Caco-2 (cell line): ENCODE results near the gene PCNP. TPM values are rescaled to one million over a fixed set of nuclear protein-coding genes. Genes with fewer than 3 reads are reported as not detected.

Experiments
- BruUV-seq: library from RNA; stranded (reverse); fragments of 400-500 nt; replicated peaks from 2 replicates; lab custom pipeline; 2021; lab: Mats Ljungman, UMichigan
- CTCF ChIA-PET: fragments of 300-600 bp; sonication (Branson Sonifier 250); formaldehyde crosslinking; loops from one replicate; lab custom pipeline; 2022; ENCODE audit warnings: antibody characterized with exemption; lab: Charles Lee
- POLR2A ChIA-PET: fragments of 300-600 bp; sonication (Branson Sonifier 250); formaldehyde crosslinking; loops from one replicate; lab custom pipeline; 2022; ENCODE audit warnings: antibody characterized with exemption; lab: Charles Lee
- DNase-seq, 2 experiments: peaks; one replicate each; pipeline versions ENCODE4 v3.0.0 to v3.0.0-alpha.2; 2020 to 2022
- H3K27me3 ChIP-seq: replicated peaks from 2 replicates; pipeline ENCODE4 v1.6.0; 2011; ENCODE audit warnings: low read length; ENCODE audit not compliant: control insufficient read depth, insufficient read depth
- H3K36me3 ChIP-seq: 2 replicates; pipeline ENCODE4 v1.5.1; 2011; ENCODE audit warnings: low read length; ENCODE audit not compliant: control insufficient read depth, insufficient read depth
- H3K4me1 ChIP-seq: fragments of 250-450 bp; sonication (Bioruptor Pico); 2 replicates; pipeline ENCODE4 v1.5.1; 2020; ENCODE audit warnings: mild to moderate bottlenecking
- H3K4me3 ChIP-seq: 2 replicates; pipeline ENCODE4 v1.5.1; 2011; ENCODE audit warnings: low read depth, mild to moderate bottlenecking, control low read depth, low read length
- H3K9me3 ChIP-seq: fragments of 250-450 bp; sonication (Bioruptor Pico); 2 replicates; pipeline ENCODE4 v1.5.1; 2020; ENCODE audit warnings: mild to moderate bottlenecking, moderate library complexity
- H3K27ac Mint-ChIP-seq: one replicate; pipeline ENCODE4 v1.8.0; 2022; ENCODE audit warnings: mixed read lengths; ENCODE audit not compliant: unreplicated experiment
- H3K27me3 Mint-ChIP-seq: one replicate; pipeline ENCODE4 v1.8.0; 2022; ENCODE audit warnings: mixed read lengths; ENCODE audit not compliant: insufficient read depth, unreplicated experiment
- H3K36me3 Mint-ChIP-seq: one replicate; pipeline ENCODE4 v1.8.0; 2022; ENCODE audit warnings: mild to moderate bottlenecking, mixed read lengths; ENCODE audit not compliant: insufficient read depth, unreplicated experiment
- H3K4me1 Mint-ChIP-seq: one replicate; pipeline ENCODE4 v1.8.0; 2022; ENCODE audit warnings: low read depth, mixed read lengths; ENCODE audit not compliant: unreplicated experiment
- H3K4me3 Mint-ChIP-seq: one replicate; pipeline ENCODE4 v1.8.0; 2022; ENCODE audit warnings: mild to moderate bottlenecking, moderate library complexity, mixed read lengths; ENCODE audit not compliant: unreplicated experiment
- H3K9me3 Mint-ChIP-seq: one replicate; pipeline ENCODE4 v1.8.0; 2022; ENCODE audit warnings: mixed read lengths; ENCODE audit not compliant: unreplicated experiment
- CTCF ChIP-seq, 2 experiments: fragments of 200-600 bp in 1 of 2; IDR thresholded peaks; 1 replicate in 1 of 2; 2 replicates in 1 of 2; pipeline versions ENCODE4 v1.5.1 to v1.8.0; 2011 to 2022; ENCODE audit warnings: antibody characterized with exemption in 1 of 2, control low read depth in 1 of 2, inconsistent platforms in 1 of 2, low read depth in 1 of 2, low read length in 1 of 2, mild to moderate bottlenecking in 1 of 2, moderate library complexity in 1 of 2; ENCODE audit not compliant: insufficient read depth in 1 of 2, severe bottlenecking in 1 of 2, unreplicated experiment in 1 of 2
- intact Hi-C: fragments of 100-400 bp; cut with micrococcal nuclease; formaldehyde crosslinking; loops from one replicate; pipeline ENCODE4 v1.10.0; 2022; ENCODE audit not compliant: unreplicated experiment
- total RNA-seq: library from RNA; stranded (reverse); gene quantifications from 2 replicates; pipeline ENCODE4 v1.2.3, GENCODE V29; 2022

PCNP gene
- total RNA-seq, 1 experiment from 2014 or later = 141 TPM

- no peak for TF ChIP-seq CTCF (IDR thresholded peaks at IDR 0.05; ENCODE audit: insufficient read depth in 1 of 2, low read depth in 1 of 2, low read length in 1 of 2, severe bottlenecking in 1 of 2, unreplicated experiment in 1 of 2)
- Mint-ChIP-seq H3K9me3 (no peaks in the 10 kb centered on the region), H3K36me3 (peaks cover 39% of the 10 kb centered on the region), H3K4me1 (peaks cover 18% of the 10 kb centered on the region), H3K4me3 (no peak overlapping the region), H3K27me3 (no peaks in the 10 kb centered on the region), H3K27ac (no peak overlapping the region)
- Histone ChIP-seq H3K9me3 (no peaks in the 10 kb centered on the region), H3K36me3 (no peaks in the 10 kb centered on the region), H3K27me3 (no peaks in the 10 kb centered on the region), H3K4me1 (peaks cover 20% of the 10 kb centered on the region), H3K4me3 (no peak overlapping the region)
- DNase-seq = no peak
- intact Hi-C loops = no loop called here
- ChIA-PET CTCF (no interaction called here), POLR2A (no interaction called here)
- BruUV-seq = no TSS peak
Measured at GRCh38 chr3:101567528-101568317, 6.3 kb upstream of the PCNP start.

- no peak overlapping the region for H3K27ac Mint-ChIP-seq
- no peaks in the 10 kb centered on the region for H3K9me3 Mint-ChIP-seq
- H3K36me3 Mint-ChIP-seq = peaks cover 26% of the 10 kb centered on the region
- TF ChIP-seq CTCF (IDR thresholded peaks at IDR 0.05; ENCODE audit: insufficient read depth in 1 of 2, low read depth in 1 of 2, low read length in 1 of 2, severe bottlenecking in 1 of 2, unreplicated experiment in 1 of 2) = no peak
- POLR2A ChIA-PET = no interaction called here
- H3K27me3 Mint-ChIP-seq = no peaks in the 10 kb centered on the region
- Histone ChIP-seq H3K9me3 (no peaks in the 10 kb centered on the region), H3K27me3 (no peaks in the 10 kb centered on the region), H3K36me3 (no peaks in the 10 kb centered on the region), H3K4me3 (no peak overlapping the region), H3K4me1 (peaks cover 31% of the 10 kb centered on the region)
- CTCF ChIA-PET = no interaction called here
- H3K4me1 Mint-ChIP-seq = peaks cover 18% of the 10 kb centered on the region
- no peak for DNase-seq
- no peak overlapping the region for H3K4me3 Mint-ChIP-seq
- BruUV-seq = no TSS peak
- intact Hi-C loops = no loop called here
Measured at GRCh38 chr3:101571028-101571895, 2.7 kb upstream of the PCNP start.
